ENCODE data around the gene NECTIN1.

NECTIN1 gene

GRCh38 chr11:119754656-119755355, 25.8 kb upstream of the NECTIN1 start:
- DNase-seq (ENCODE audit: low spot score), result no peak

- DNase-seq (ENCODE audit: low spot score), result no peak
These were observed 25.2 kb upstream of the NECTIN1 start for GRCh38 chr11:119754199-119754598.

GRCh38 chr11:119752946-119753345, 23.9 kb upstream of the NECTIN1 start:
- no peak for DNase-seq (ENCODE audit: low spot score)

GRCh38 chr11:119752345-119752871, 23.4 kb upstream of the NECTIN1 start:
- DNase-seq (ENCODE audit: low spot score), result no peak

GRCh38 chr11:119750056-119750455, 21.1 kb upstream of the NECTIN1 start:
- no peak for DNase-seq (ENCODE audit: low spot score)

GRCh38 chr11:119749006-119749565, 20.1 kb upstream of the NECTIN1 start:
- DNase-seq (ENCODE audit: low spot score), result no peak

- no peak for DNase-seq (ENCODE audit: low spot score)
These were observed 19.1 kb upstream of the NECTIN1 start for GRCh38 chr11:119747868-119748660.

- DNase-seq (ENCODE audit: low spot score), result no peak
These were observed 17.0 kb upstream of the NECTIN1 start for GRCh38 chr11:119745776-119746535.

- no peak for DNase-seq (ENCODE audit: low spot score)
These were observed 16.1 kb upstream of the NECTIN1 start for GRCh38 chr11:119745112-119745511.

- no peak for DNase-seq (ENCODE audit: low spot score)
These were observed 15.6 kb upstream of the NECTIN1 start for GRCh38 chr11:119744577-119744976.

- DNase-seq (ENCODE audit: low spot score), result no peak
These were observed 14.0 kb upstream of the NECTIN1 start for GRCh38 chr11:119743006-119743405.

GRCh38 chr11:119742263-119742861, 13.4 kb upstream of the NECTIN1 start:
- no peak for DNase-seq (ENCODE audit: low spot score)

GRCh38 chr11:119741369-119742262, 12.6 kb upstream of the NECTIN1 start:
- DNase-seq (ENCODE audit: low spot score), result peak; percentile 79

- no peak for DNase-seq (ENCODE audit: low spot score)
These were observed 11.0 kb upstream of the NECTIN1 start for GRCh38 chr11:119739975-119740374.

- DNase-seq (ENCODE audit: low spot score), result no peak
These were observed 10.2 kb upstream of the NECTIN1 start for GRCh38 chr11:119739021-119739703.

- DNase-seq (ENCODE audit: low spot score), result no peak
These were observed 9.0 kb upstream of the NECTIN1 start for GRCh38 chr11:119738059-119738439.

- no peak for DNase-seq (ENCODE audit: low spot score)
These were observed 8.5 kb upstream of the NECTIN1 start for GRCh38 chr11:119737366-119738058.

GRCh38 chr11:119734788-119735187, 5.8 kb upstream of the NECTIN1 start:
- DNase-seq (ENCODE audit: low spot score), result no peak

- no peak for DNase-seq (ENCODE audit: low spot score)
These were observed 1.9 kb upstream of the NECTIN1 start for GRCh38 chr11:119730789-119731386.
